RWPE2 (cell line): ENCODE data around the gene PIK3R5.

Experiments
- ATAC-seq: fragments of 200-7000 bp; cut with Tn5 transposase; 3 replicates; pipeline ENCODE4 v1.9.1; 2021; ENCODE audit warnings: low read depth
- DNase-seq: peaks from one replicate; pipeline ENCODE4 v3.0.0-alpha.2; 2020; ENCODE audit warnings: low spot score
- H3K27ac ChIP-seq: fragments of 450-650 bp; 2 replicates; pipeline ENCODE4 v1.5.1; 2017; ENCODE audit warnings: mild to moderate bottlenecking; ENCODE audit not compliant: poor library complexity, severe bottlenecking
- H3K27me3 ChIP-seq: fragments of 250-450 bp; sonication (Bioruptor Pico); 2 replicates; pipeline ENCODE4 v1.5.1; 2021; ENCODE audit warnings: mild to moderate bottlenecking, moderate library complexity; ENCODE audit not compliant: insufficient read depth, poor library complexity, severe bottlenecking
- H3K36me3 ChIP-seq: fragments of 250-450 bp; sonication (Bioruptor Pico); 2 replicates; pipeline ENCODE4 v1.5.1; 2020; ENCODE audit warnings: low read depth, mild to moderate bottlenecking, moderate library complexity
- H3K4me1 ChIP-seq: fragments of 250-450 bp; sonication (Bioruptor Pico); 2 replicates; pipeline ENCODE4 v1.5.1; 2021; ENCODE audit warnings: mild to moderate bottlenecking, moderate library complexity; ENCODE audit not compliant: insufficient read depth, poor library complexity, severe bottlenecking
- H3K4me3 ChIP-seq: fragments of 250-450 bp; sonication (Bioruptor Pico); 2 replicates; pipeline ENCODE4 v1.5.1; 2021; ENCODE audit warnings: mild to moderate bottlenecking, moderate library complexity; ENCODE audit not compliant: severe bottlenecking
- H3K9me3 ChIP-seq: fragments of 250-450 bp; sonication (Bioruptor Pico); 2 replicates; pipeline ENCODE4 v1.5.1; 2021; ENCODE audit warnings: mild to moderate bottlenecking, moderate library complexity; ENCODE audit not compliant: severe bottlenecking
- TF ChIP-seq, protein P1 (sequence below): fragments of 450-650 bp; IDR thresholded peaks from one replicate; pipeline ENCODE4 v1.5.1; 2017; ENCODE audit warnings: mild to moderate bottlenecking, moderate library complexity; ENCODE audit not compliant: poor library complexity, severe bottlenecking

The PIK3R5 gene

DNA sequence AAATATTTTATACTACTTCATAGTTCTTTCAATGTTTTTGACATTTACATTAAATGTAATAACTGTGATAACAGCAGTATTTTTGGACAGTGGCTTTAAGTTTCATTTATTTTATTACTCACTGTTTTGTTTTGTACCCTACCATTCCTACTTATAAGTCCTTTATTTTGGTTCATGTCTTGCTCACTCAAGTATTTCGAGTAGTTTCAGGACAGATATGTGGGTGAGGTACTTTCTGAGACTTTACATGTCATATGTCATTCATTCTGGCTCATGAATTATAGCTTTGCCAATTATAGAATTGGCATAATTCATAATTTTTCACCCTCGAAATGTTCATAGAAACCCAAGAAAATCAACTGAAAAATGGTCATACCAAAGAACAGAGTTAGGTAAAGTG lies 44.4 kb downstream of the PIK3R5 start:
- TF ChIP-seq, protein P1, sequence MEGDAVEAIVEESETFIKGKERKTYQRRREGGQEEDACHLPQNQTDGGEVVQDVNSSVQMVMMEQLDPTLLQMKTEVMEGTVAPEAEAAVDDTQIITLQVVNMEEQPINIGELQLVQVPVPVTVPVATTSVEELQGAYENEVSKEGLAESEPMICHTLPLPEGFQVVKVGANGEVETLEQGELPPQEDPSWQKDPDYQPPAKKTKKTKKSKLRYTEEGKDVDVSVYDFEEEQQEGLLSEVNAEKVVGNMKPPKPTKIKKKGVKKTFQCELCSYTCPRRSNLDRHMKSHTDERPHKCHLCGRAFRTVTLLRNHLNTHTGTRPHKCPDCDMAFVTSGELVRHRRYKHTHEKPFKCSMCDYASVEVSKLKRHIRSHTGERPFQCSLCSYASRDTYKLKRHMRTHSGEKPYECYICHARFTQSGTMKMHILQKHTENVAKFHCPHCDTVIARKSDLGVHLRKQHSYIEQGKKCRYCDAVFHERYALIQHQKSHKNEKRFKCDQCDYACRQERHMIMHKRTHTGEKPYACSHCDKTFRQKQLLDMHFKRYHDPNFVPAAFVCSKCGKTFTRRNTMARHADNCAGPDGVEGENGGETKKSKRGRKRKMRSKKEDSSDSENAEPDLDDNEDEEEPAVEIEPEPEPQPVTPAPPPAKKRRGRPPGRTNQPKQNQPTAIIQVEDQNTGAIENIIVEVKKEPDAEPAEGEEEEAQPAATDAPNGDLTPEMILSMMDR: no peak
- Histone ChIP-seq H3K27ac (no peak overlapping the region), H3K36me3 (no peaks in the 10 kb centered on the region), H3K4me3 (no peak overlapping the region), H3K27me3 (no peaks in the 10 kb centered on the region), H3K9me3 (peaks cover 5% of the 10 kb centered on the region), H3K4me1 (peaks cover 16% of the 10 kb centered on the region)
- DNase-seq: no peak
- no peak for ATAC-seq

- DNase-seq: no peak
- Histone ChIP-seq H3K27ac (peak overlapping the region; percentile 2), H3K4me3 (no peak overlapping the region), H3K27me3 (no peaks in the 10 kb centered on the region), H3K36me3 (no peaks in the 10 kb centered on the region), H3K9me3 (peaks cover 5% of the 10 kb centered on the region), H3K4me1 (peaks cover 21% of the 10 kb centered on the region)
- no peak for ATAC-seq
- TF ChIP-seq, protein P1: no peak
Observed at GRCh38 chr17:8918807-8919465, 46.6 kb downstream of the PIK3R5 start.

GRCh38 chr17:8916466-8916865 lies 49.0 kb downstream of the PIK3R5 start:
- Histone ChIP-seq H3K36me3 (no peaks in the 10 kb centered on the region), H3K27ac (peak overlapping the region; percentile 50), H3K9me3 (peaks cover 5% of the 10 kb centered on the region), H3K27me3 (no peaks in the 10 kb centered on the region), H3K4me1 (peaks cover 9% of the 10 kb centered on the region), H3K4me3 (no peak overlapping the region)
- ATAC-seq: no peak
- DNase-seq: no peak
- TF ChIP-seq, protein P1: no peak

DNA sequence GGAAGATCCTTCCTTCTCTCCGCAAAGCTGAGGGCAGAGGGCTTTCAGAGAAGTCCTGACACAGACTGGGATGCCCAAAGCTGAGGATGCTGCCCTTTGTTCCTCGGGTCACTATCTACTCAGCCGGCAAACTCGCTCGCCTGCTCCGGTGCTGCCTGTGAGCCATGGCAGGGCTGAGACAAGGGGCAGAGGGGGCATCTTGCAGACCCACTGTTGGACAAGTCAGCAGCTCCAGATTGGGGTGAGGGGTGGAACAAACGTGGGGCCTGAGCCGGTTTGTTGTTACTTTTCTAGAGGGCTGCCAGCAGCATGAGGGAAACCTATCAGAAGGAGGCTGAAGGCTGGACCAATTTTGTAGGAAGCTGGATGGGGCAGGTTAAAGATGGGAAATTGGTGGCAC lies 51.0 kb downstream of the PIK3R5 start:
- H3K27me3 ChIP-seq: no peaks in the 10 kb centered on the region
- no peak overlapping the region for H3K27ac ChIP-seq
- ATAC-seq (no peak), DNase-seq (no peak)
- TF ChIP-seq, protein P1: no peak
- peaks cover 9% of the 10 kb centered on the region for H3K4me1 ChIP-seq
- no peak overlapping the region for H3K4me3 ChIP-seq
- H3K9me3 ChIP-seq: peaks cover 5% of the 10 kb centered on the region
- no peaks in the 10 kb centered on the region for H3K36me3 ChIP-seq

DNA sequence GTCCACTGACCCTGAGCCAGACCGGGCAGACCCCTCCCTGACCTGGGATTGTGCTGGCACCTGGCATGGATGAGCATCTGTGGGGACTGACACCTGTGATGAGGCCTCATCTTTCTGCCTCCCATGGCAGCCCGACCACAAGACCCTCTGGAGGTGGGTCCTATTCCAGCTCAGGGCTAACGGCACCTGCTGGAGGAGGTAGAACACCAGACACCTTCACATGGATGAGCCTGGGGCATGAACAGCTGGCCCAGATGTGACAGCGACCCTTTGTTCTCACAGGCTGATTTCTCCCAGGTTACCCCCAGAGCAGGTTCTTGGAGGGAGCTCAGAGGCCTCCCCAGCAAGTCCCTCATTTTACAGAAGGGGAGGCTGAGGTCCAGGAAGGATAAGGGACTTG lies 51.6 kb downstream of the PIK3R5 start:
- H3K36me3 ChIP-seq: no peaks in the 10 kb centered on the region
- no peak for ATAC-seq
- no peak overlapping the region for H3K4me3 ChIP-seq
- H3K9me3 ChIP-seq: peaks cover 5% of the 10 kb centered on the region
- H3K27ac ChIP-seq: no peak overlapping the region
- TF ChIP-seq, protein P1: no peak
- H3K27me3 ChIP-seq: no peaks in the 10 kb centered on the region
- DNase-seq: no peak
- H3K4me1 ChIP-seq: peaks cover 9% of the 10 kb centered on the region
